AG20443 (cell line): ENCODE results near the gene THUMPD2.
"Not testable (repeated sequence)": the region's sequence is repeated elsewhere in the genome, so short reads cannot be mapped to it uniquely, and the experiment has no call there.

Experiments used
- DNase-seq: peaks from one replicate; pipeline ENCODE4 v3.0.0; 2012; ENCODE audit warnings: low spot score, mixed read lengths

The THUMPD2 gene

DNA sequence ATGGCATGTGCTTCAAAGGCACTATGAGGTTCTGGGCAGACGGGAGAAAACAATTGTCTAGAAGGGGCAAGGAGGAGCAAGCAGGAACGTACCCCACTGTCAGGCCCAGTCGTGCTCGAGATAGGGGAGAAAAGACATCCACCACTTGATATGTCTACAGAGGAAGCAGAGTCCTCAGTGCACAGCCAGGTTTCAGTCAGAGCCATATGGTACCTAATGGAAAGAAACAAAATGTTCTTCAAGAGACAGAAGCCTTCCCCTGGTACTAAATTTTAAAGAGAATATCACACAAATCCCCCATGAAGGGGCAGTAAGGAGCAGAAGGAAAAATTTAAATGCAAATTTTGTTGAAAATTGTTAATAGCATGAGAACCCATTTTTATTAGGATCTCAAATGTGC, 21.9 kb downstream of the THUMPD2 start:
- no peak for DNase-seq

DNA sequence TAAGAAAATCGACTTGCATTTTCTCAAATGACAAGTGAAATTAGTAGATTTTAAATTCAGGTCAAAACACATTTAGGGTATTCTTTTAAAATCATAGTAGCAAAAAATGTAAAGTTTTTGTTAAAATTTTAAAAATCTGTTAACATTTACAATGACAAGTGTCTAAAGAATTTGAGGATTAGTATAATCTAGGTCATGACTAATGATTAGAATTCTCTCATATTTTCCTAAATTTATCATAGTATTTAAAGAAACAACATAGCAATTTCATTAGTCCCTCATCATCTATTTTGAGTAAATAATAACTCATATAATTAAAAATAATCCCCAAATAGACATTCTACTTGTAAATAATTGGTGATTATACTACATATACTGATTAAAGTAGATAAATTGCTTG, 23.6 kb downstream of the THUMPD2 start:
- DNase-seq, result no peak

DNA sequence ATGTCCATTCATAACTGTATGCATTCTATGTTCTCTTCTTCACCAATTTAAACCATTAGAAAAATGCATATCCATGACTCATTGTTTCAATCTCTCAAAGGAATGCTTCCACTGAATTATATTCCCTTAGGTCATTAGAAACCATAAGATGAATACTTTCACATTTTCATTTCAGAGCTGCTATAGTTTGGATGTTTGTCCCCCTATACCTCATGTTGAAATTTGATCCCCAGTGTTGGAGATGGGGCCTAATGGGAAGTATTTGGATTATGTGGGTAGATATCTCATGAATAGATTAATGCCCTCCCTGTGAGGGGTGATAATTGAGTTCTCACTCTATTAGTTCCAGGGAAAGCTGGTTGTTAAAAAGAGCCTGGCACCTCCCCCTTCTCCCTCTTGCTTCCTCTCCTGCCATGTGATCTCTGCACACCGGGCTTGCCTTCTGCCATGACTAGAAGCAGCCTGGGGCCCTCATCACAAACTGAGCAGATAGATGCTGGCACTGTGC, 35.7 kb downstream of the THUMPD2 start:
- no peak for DNase-seq

DNA sequence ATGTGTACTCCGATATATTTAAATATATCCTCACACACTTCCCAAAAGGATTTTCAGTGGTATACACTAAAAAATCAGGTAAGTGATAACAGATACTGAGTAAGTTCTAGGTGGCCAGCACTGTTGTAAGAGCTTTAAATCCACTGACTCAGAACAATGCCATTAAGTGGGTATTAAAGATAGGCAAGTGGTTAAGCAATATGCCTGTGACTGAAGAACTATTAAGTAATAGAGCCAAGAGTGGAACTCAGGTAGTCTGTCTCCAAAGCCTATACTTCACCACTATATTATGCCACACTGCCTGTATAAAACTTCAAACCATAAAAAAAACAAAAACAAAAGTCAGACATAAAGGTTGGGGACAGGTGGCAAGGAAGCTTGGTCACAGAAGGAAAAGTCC, 37.2 kb downstream of the THUMPD2 start:
- DNase-seq, result no peak

DNA sequence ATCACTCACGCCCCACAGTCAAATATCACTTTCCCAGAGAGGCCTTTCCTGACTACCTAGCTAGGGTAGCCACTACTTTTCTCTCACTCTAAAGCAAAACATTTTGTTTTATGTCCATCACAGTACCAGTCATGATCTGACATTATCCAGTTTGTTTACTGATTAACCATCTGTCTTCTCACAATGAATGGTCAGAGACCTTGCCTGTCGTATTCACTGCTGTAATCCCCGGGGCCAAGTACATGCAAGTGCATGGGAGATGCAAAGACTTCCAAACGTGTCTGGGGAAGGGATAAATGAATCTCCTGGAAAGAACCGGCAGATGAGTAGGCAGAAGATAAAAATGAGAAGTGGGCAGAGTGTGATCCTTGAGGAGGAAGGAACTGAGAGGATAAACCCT, 39.7 kb downstream of the THUMPD2 start:
- DNase-seq, result no peak

DNA sequence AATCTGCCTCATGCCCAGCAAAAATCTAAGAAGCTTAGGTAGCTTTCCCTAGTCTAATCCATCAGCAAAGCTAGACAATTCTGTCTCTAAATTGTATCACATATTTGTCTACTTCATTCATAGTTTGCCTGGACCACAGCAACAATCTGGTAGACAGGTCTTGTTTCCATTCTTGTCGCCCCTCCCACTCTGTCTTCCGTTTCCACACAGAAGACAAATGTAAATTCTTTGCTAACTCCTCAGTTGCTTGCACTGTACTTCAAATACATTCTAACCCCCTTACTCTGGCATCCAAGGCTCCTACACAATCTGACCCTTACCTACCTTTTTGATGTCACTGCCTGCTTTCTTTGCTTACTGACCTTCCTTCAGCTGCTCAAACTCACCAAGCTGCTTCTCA, 40.1 kb downstream of the THUMPD2 start:
- no peak for DNase-seq

DNA sequence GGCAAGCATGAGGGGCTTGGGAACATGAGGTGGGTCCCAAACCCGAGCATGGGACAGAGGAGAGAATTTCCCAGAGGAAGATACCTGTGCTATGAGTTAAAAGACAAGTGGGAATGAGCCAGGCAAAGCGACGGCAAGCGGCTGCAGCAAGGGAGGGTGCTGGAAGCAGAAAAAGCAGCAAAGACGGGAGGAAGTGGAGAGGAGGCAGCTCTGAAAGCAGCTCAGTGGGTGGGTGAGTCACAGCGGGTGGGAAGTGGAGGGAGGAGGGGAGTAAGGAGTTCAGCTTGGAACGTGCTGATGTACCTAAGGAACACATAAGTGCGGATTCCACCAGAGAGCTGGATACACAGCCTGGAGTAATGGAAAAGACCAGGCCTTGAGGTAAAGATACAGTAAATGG, 41.4 kb downstream of the THUMPD2 start:
- DNase-seq, result peak; percentile 34

DNA sequence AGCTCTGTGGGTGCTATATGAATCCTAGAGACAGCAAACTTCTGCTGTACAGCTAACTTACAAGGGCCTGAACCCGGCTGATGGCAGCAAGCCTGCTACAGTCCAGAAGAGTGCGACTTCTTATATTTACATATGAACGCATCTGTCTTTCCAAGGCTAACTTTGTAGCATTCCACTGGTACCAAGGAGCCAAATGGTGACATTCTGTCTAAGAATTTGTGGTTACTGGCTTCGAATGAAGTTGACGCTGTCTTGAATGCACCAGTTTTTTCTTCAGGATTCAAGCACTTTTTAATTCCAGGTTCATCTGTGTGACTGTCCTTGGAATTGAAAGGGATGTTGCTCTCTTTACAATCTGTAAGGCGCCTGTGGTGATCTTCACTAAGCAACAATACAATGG, 42.4 kb downstream of the THUMPD2 start:
- DNase-seq, result peak; percentile 62

DNA sequence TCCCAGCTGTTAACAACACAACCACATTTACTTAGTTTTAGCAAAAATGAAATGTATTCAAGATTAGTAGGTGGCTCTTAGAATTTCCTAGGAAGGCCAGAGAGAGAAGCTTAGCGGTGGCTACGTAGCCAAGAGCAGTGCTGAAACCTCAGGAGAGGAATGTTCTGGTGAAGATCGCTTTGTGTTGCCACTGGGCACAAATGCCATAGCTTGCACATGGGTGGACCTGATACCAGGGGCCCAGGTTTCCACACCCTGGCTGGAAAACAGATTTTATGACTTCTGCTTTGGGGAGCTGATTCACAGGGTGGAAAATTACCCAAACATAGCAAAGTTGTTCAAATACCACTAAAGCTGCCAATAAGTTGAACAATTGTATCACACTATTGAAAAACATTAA, 43.4 kb downstream of the THUMPD2 start:
- DNase-seq, result no peak

DNA sequence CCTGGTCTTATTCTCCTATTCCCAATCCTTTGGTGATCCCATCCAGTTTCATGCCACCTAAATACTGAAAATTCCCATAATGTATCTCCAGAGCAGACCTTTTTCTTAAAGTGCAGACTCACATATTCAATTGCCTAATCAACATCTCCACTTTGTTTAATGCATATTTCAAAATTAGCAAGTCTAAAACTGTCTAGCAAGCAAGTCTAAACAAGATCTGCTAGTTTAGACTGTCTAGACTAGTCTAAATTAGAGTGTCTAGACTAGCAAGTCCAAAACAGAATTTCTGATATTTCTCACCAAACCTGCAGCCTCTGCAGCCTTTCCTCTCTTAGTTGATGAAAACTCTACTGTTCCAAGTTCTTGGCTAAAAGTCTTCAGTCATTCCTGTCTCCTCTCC, 44.6 kb downstream of the THUMPD2 start:
- no peak for DNase-seq

DNA sequence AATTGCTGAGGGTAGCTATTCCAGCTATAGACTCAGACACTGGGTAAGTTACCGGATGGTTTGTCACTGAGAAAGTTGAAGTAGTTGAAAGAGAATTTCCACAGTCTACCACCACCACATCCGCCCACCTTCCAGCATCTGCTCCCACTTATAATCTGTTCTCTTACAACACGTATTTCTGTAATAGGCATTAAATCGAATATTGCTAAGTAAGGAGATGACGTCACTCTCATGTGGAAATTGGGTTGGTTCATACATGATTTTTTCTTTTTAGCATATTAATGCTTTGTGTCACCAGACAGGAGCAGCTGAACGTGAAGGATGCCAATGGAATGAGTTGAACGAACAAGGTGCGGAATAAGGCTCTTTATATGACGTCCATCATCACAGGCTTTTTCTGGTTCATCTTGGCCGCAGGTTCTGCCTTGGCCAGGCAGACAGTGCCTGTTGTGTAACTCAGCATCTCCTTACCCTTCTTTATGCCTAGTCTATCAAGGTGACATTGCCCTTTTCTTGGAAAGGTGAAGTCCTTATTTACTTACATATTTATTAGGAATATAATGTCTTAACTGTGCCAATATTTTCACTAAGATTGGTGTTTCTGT, 45.9 kb downstream of the THUMPD2 start:
- DNase-seq, result no peak

DNA sequence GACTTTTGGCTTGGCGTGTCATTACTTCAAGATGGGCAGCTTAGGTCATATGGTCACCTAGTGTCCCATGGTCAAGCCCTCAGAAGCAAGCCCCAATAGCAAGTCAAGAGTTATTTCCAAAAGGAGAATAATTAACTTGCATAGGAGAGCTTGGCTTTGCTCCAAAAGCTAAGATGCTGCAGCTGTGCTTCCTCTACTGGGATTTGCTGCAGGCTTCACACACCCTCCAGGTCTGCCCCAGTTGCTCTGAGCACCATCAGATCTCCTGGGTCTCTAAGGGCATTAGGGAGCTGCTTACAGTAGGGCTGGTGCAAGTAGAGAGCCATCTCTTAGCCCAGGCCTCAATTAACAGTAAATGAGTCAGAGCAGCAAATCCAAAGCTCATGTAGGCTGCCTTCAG, 46.6 kb downstream of the THUMPD2 start:
- DNase-seq, result no peak

DNA sequence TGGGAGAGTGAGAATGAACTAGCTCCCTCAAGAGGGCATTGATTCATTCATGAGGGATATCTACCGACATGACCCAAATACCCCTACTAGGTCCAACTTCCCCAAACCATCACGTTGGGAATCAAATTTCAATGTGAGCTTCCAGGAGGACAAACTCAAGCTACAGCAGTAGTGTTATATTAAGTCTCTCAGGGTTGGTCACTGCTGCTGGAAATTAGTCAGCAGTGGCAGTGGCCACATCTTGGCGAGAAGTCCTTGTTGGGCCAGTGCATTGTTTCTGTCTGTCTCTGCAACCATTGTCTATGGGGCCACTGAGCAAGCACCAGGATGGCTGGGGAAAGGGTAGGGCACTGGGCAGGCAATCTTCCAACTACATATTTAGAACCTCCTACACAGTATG, 47.5 kb downstream of the THUMPD2 start:
- no peak for DNase-seq

DNA sequence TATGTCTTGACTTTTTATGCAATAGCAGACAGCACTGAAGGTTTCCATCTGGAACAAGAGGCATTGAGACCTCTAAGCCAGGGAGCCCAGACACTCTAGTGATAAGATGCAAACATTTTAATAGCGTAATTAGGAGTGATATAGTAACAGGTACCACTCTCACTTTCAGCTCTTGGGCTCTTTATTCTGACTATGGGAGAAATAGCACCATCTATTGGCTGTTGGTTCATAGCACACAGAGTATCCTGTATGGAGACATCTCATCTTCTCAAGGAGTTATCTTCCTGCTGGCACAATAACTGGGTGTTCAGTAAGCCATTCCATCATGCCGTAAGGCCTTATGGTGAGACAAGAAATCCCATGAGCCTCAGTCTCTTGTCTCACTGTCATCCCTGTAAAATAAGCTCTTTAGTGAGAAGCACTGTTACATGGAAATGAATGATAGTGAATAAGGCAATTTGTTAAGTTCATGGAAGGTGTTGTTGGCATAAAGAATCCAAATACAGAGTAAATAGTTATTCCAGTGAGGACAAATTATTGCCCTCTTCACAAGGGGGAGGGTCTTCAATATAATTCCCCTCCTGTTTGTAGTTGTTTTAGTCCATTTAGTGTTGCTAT, 48.3 kb downstream of the THUMPD2 start:
- DNase-seq, result no peak

DNA sequence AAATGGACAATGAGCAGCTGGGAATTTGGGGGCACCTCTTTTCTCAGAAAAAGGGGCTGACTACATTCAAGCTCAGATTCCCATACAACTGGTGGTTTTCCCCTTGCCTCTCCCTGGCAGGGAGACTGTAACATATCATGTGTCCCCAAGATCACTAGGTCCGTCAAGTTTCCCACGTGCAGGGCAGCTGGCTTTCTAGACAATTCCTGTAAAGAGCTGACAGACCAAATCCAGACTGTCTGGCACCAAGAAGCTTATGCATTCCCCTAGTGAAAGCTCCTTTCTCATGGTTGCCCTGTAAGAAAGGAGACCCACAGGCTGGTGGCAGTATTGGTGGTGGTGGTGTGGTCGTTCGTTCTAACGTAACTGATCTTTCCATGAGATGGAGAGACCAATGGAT, 48.8 kb downstream of the THUMPD2 start:
- DNase-seq, result no peak

DNA sequence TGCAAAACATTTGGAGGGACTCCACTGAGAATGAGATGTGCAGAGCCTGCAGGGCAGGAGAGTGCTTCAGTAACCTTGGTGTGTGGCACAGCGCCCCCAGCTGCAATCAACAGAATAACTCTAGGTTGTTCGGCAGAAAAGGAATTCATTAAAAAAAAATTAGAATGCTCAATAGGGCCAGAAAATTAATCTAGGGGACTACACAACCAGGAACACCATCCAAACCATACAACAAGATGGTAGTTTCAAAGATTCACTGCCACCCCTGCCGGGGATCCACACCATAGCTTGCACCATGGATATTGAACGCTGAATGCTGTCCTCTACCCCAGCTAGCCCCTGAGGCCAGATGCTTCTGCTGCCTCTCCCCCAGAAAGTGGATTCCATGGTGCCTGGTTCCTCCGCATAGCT, 50.1 kb downstream of the THUMPD2 start:
- DNase-seq, result peak; percentile 57

DNA sequence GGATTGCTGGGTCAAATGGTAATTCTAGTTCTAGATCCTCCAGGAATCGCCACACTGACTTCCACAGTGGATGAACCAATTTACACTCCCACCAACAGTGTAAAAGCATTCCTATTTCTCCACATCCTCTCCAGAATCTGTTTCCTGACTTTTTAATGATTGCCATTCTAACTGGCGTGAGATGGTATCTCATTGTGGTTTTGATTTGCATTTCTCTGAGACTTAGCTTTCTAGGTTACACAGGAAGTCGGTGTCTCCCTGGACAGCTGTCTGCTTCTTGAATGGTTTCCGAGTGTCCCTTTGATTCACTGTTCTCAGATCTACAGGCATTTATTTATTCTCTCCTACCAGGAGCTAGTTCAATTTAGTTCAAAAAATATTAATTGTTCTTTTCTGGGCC, 51.0 kb downstream of the THUMPD2 start:
- not testable (repeated sequence) for DNase-seq

DNA sequence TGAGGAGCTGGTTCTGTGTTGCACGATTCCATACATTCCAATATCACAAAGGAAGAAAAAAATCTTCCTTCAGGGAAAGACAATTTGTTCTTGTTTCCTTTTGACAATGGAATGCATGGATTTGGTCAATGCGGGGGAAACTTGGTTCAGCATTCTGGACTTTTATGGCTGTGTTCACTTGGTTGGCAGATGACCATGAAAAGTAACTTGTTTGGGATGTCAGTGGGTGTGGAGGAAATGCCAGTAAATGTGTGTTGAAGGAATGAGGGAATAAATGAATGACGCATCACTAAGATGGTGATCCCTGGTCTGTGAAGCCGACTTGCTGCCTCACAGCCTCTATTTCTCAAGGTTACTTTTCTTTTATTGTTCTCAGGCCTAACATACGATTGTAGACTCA, 53.7 kb downstream of the THUMPD2 start:
- peak; percentile 41 for DNase-seq

DNA sequence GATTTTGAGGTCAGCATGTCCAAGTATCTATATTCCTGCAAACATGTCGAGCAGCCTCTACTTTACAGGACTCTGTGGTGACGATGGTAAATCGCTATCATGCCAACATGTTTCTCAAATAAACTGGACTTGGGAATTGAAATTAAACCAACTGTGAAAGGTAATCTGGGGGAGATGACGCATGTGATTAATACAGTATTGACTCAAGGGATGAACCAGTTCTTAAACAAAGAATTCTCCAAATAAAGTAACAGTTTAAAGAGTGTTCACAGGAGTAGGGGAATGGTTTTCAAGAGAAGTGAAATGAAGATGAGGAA, 54.3 kb downstream of the THUMPD2 start:
- DNase-seq, result no peak

DNA sequence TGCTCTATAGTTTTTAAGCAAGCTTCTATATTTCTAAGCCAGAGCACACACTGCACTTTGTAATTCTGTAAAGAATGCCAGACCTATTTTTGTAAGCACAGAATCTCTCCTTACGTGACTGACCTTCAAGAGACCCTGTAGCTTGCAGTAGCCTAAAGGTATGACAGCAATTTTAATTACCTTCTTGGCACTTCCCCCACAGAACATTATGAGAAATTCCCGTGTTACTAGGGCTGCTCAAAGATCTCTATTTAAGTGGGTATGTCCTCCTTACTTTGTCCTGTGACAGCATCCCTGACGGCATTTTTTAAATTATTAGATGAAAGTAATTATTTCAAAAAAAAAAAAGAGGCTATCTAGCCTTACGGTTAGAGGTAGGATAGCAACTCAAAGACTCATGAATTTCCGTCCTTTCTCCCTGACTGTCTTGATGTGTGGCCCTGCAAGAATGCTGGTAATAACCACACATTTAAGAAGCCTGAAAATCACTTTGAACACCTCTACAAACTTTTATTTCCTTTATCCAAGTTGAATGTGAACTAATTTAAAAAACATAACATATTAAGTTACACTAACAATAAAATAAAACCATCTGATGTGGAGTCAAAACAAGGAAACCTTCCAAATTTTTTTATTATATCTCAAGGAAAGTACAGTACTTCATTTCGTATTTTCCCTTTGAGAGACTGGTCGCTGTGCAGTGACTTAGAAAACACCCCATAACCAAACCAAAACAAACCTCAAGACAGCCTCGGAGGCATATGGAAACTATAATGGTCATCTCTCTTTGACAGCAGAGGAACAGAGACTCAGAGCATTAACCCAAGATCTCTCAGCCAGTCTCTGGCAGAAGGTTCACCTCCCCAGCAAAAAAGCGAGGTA, 54.9 kb downstream of the THUMPD2 start:
- DNase-seq, result no peak

DNA sequence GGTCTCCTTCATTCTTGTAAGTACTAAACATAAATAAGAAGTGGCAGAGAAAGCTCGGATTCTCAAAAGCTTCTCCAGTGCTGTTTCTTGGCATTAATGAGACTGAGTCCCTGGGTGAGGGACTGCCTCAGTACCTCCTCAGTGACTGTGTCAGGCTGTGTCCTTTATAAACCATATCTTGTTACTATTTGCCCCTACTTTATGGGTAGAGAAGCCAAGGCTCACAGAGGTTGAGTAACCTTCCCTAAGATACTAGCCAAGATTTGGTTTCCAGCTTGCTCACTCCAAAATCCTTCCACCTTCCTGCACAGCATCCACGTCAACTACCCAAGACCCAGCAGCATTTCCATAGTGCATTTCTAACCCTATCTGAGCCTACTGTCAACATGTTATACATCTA, 55.6 kb downstream of the THUMPD2 start:
- no peak for DNase-seq

DNA sequence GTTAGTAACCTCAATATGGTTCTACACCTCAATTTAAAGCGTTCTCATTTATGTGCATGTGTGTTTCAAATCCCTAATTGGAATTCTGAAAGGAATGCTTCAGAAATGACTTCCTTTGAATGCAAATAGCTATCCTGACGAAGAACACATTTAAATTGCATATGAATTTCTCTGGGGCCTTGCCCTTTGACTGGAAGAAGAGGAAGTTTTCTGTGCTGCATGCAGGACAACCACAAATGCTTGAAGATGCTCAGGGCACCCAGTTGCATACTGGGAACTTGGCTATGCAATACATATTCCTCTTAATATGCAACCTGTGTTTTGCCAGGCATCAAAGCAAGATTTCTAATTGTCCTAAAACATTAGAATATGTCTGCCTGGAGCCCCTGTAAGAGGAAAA, 58.1 kb downstream of the THUMPD2 start:
- DNase-seq, result no peak

DNA sequence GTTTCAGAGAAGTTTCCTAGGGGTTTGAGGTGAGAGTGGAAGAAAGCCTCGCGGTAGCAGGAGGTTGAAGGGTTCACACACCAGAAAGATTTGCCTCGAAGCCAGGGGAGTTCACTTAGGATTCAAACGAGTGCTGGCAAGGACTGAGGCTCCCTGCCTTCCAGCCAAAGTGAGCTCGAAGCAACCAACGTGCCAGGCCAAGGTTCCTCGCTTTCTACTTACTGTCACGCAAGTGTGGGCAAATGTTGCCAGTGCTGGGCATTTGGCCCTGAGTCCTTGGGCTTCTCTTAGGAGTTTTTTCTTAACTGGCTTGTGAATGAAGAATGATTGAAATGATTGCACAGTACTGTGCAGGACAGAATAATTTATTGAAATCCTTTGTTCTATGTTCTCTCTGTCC, 59.7 kb downstream of the THUMPD2 start:
- no peak for DNase-seq
